GM12878 (cell line): ENCODE data around the gene DYSF. TPM values are rescaled to one million over a fixed set of nuclear protein-coding genes. Genes with fewer than 3 reads are reported as not detected.

Source experiments
- ATAC-seq: fragments of 200-7000 bp; cut with Tn5 transposase; 3 replicates; pipeline ENCODE4 v1.9.1; 2020; ENCODE audit warnings: mild to moderate bottlenecking, moderate library complexity
- BruUV-seq: library from RNA; stranded (reverse); fragments of 400-500 nt; replicated peaks from 2 replicates; lab custom pipeline; 2021; lab: Mats Ljungman, UMichigan
- CTCF ChIA-PET: fragments of 300-600 bp; sonication (Branson Sonifier 250); formaldehyde crosslinking; extraction: SDS; loops from one replicate; lab custom pipeline; 2021; ENCODE audit warnings: inconsistent platforms; lab: Yijun Ruan, JAX
- POLR2A ChIA-PET: fragments of 350-600 bp; formaldehyde crosslinking; extraction: SDS; loops from one replicate; lab custom pipeline; 2021; ENCODE audit warnings: inconsistent platforms; lab: Charles Lee
- RAD21 ChIA-PET: fragments of 300-600 bp; sonication (Branson Sonifier 250); formaldehyde crosslinking; loops from one replicate; lab custom pipeline; 2023; ENCODE audit warnings: antibody characterized with exemption; ENCODE audit not compliant: unreplicated experiment; lab: Charles Lee
- SMC1A ChIA-PET: fragments of 300-600 bp; sonication (Branson Sonifier 250); formaldehyde crosslinking; loops from one replicate; lab custom pipeline; 2023; ENCODE audit not compliant: unreplicated experiment, uncharacterized antibody; lab: Charles Lee
- DNase-seq: peaks from one replicate; pipeline ENCODE4 v3.0.0-alpha.2; 2011; ENCODE audit warnings: low read depth, low spot score
- FAIRE-seq: peaks from 3 replicates; lab custom pipeline; 2011; peaks lifted over from hg19 to GRCh38; lab: Jason Lieb, UNC
- H2AFZ ChIP-seq: 2 replicates; pipeline ENCODE4 v1.6.0; 2011; ENCODE audit warnings: low read depth, low read length, control low read depth; ENCODE audit not compliant: control insufficient read depth
- H3K27ac ChIP-seq: 2 replicates; pipeline ENCODE4 v1.5.1; 2011; ENCODE audit warnings: control low read depth; ENCODE audit not compliant: control insufficient read depth, insufficient read depth
- H3K27me3 ChIP-seq, 2 experiments: replicated peaks in 1 of 2; 2 replicates each; pipeline versions ENCODE4 v1.6.0 to v1.6.1; 2011; ENCODE audit warnings: low read length in 1 of 2; ENCODE audit not compliant: control insufficient read depth in 2 of 2, insufficient read depth in 2 of 2
- H3K36me3 ChIP-seq, 2 experiments: 2 replicates each; pipeline ENCODE4 v1.5.1; 2011; ENCODE audit warnings: low read length in 1 of 2; ENCODE audit not compliant: control insufficient read depth in 2 of 2, insufficient read depth in 2 of 2
- H3K4me1 ChIP-seq: 2 replicates; pipeline ENCODE4 v1.6.1; 2011; ENCODE audit warnings: mild to moderate bottlenecking, low read length, moderate library complexity, mixed read lengths; ENCODE audit not compliant: control insufficient read depth, insufficient read depth
- H3K4me2 ChIP-seq: 2 replicates; pipeline ENCODE4 v1.6.0; 2011; ENCODE audit warnings: control low read depth; ENCODE audit not compliant: control insufficient read depth, insufficient read depth
- H3K4me3 ChIP-seq: fragments of 200-600 bp; sonication (generic); 2 replicates; pipeline ENCODE4 v1.5.1; 2016
- H3K79me2 ChIP-seq: 2 replicates; pipeline ENCODE4 v1.6.0; 2011; ENCODE audit warnings: low read length; ENCODE audit not compliant: control insufficient read depth, insufficient read depth
- H3K9ac ChIP-seq: 2 replicates; pipeline ENCODE4 v1.8.0; 2011; ENCODE audit warnings: low read length, control low read depth, mixed read lengths; ENCODE audit not compliant: control insufficient read depth, insufficient read depth
- H3K9me3 ChIP-seq: replicated peaks from 3 replicates; pipeline ENCODE4 v1.5.1; 2011; ENCODE audit warnings: mild to moderate bottlenecking, low read length; ENCODE audit not compliant: control insufficient read depth, insufficient read depth
- H4K20me1 ChIP-seq: 2 replicates; pipeline ENCODE4 v1.6.0; 2011; ENCODE audit not compliant: control insufficient read depth, insufficient read depth
- BACH1 ChIP-seq: fragments of 450-650 bp; IDR thresholded peaks from 2 replicates; pipeline ENCODE4 v1.6.1; 2017; ENCODE audit warnings: mild to moderate bottlenecking, borderline replicate concordance
- CBFB ChIP-seq: IDR thresholded peaks from 2 replicates; pipeline ENCODE4 v1.6.1; 2016; ENCODE audit warnings: antibody characterized with exemption, low read depth
- CHD4 ChIP-seq: fragments of 200-600 bp; sonication (generic); IDR thresholded peaks from 2 replicates; pipeline ENCODE4 v1.6.1; 2016; ENCODE audit warnings: mild to moderate bottlenecking
- CREM ChIP-seq: IDR thresholded peaks from 2 replicates; pipeline ENCODE4 v1.6.1; 2014; ENCODE audit warnings: antibody characterized with exemption, low read depth
- EGR1 ChIP-seq, 2 experiments: IDR thresholded peaks; 1 replicate in 1 of 2; 2 replicates in 1 of 2; pipeline ENCODE4 v1.6.1; 2011 to 2012; ENCODE audit warnings: low read depth in 2 of 2, low read length in 2 of 2, borderline replicate concordance in 1 of 2, mild to moderate bottlenecking in 1 of 2, moderate library complexity in 1 of 2
- JUND ChIP-seq: IDR thresholded peaks from 2 replicates; pipeline ENCODE4 v1.6.1; 2012; ENCODE audit warnings: low read depth, mild to moderate bottlenecking, low read length, improper control_type of control experiment, moderate library complexity
- LARP7 ChIP-seq: fragments of 450-650 bp; IDR thresholded peaks from 2 replicates; pipeline ENCODE4 v1.6.1; 2017; ENCODE audit warnings: mild to moderate bottlenecking
- MAX ChIP-seq: IDR thresholded peaks from 2 replicates; pipeline ENCODE4 v1.6.1; 2012; ENCODE audit warnings: low read depth, low read length, improper control_type of control experiment
- MLLT1 ChIP-seq: fragments of 450-650 bp; IDR thresholded peaks from 2 replicates; pipeline ENCODE4 v1.6.1; 2016; ENCODE audit warnings: mild to moderate bottlenecking
- PAX5 ChIP-seq: IDR thresholded peaks from 2 replicates; pipeline ENCODE4 v1.6.1; 2011; ENCODE audit warnings: low read depth, low read length, borderline replicate concordance
- RBBP5 ChIP-seq: fragments of 200-600 bp; sonication (generic); conservative IDR thresholded peaks from 2 replicates; pipeline ENCODE4 v1.6.1; 2016
- SUZ12 ChIP-seq: fragments of 200-600 bp; sonication (generic); IDR thresholded peaks from one replicate; pipeline ENCODE4 v1.6.1; 2018; ENCODE audit warnings: antibody characterized with exemption, mild to moderate bottlenecking; ENCODE audit not compliant: unreplicated experiment
- TBL1XR1 ChIP-seq: IDR thresholded peaks from 2 replicates; pipeline ENCODE4 v1.6.1; 2012; ENCODE audit warnings: low read depth, low read length, improper control_type of control experiment
- ZNF384 ChIP-seq: IDR thresholded peaks from 2 replicates; pipeline ENCODE4 v1.6.1; 2012; ENCODE audit warnings: low read depth, mild to moderate bottlenecking, low read length, improper control_type of control experiment, borderline replicate concordance
- WGBS: methylation state at CpG from one replicate; pipeline ENCODE4 v1.1.6; 2016; ENCODE audit warnings: low lambda C conversion rate; ENCODE audit not compliant: insufficient replicate concordance, insufficient coverage; ENCODE audit errors: missing lambda C conversion rate; 5-methylcytosine and 5-hydroxymethylcytosine counted together
- in situ Hi-C: fragments of 300-500 bp; cut with MboI; formaldehyde crosslinking; loops from 9 replicates; pipeline ENCODE4 v1.14.3; 2018; ENCODE audit warnings: mixed read lengths
- intact Hi-C: fragments of 100-400 bp; cut with micrococcal nuclease; formaldehyde crosslinking; loops from one replicate; pipeline ENCODE4 v1.14.2; 2022; ENCODE audit not compliant: unreplicated experiment
- polyA plus RNA-seq, 11 experiments: library from polyadenylated mRNA; depleted of rRNA in 4 of 11; unstranded in 6 of 11; stranded (reverse) in 5 of 11; fragments of >200 nt; fragmentation: Nextera tagmentation in 4 of 11; fragmentation: Illumina TruSeq in 1 of 11; extraction: Ambion mirVana in 4 of 11; extraction: Trizol in 1 of 11; gene quantifications; 1 replicate in 1 of 11; 2 replicates in 10 of 11; pipeline versions ENCODE4 v1.2.1 to v1.2.3, GENCODE V29; 2011 to 2016; ENCODE audit warnings: inconsistent platforms in 2 of 11, missing spikeins in 2 of 11, low read depth in 1 of 11
- total RNA-seq, 4 experiments: library from RNA; depleted of rRNA in 3 of 4; stranded (reverse); fragments of >200 nt in 3 of 4; fragmentation: Illumina TruSeq in 1 of 4; extraction: Trizol in 1 of 4; gene quantifications; 2 replicates each; pipeline versions ENCODE4 v1.2.1 to v1.2.3, GENCODE V29; 2013 to 2021
- TF ChIP-seq, protein P1 (sequence below): fragments of 450-650 bp; IDR thresholded peaks from 2 replicates; pipeline ENCODE4 v1.6.1; 2017; ENCODE audit warnings: antibody characterized with exemption, mild to moderate bottlenecking, moderate library complexity
- TF ChIP-seq, protein P2 (sequence below): fragments of 450-650 bp; formaldehyde crosslinking; IDR thresholded peaks from 2 replicates; pipeline ENCODE4 v1.4.0; 2022; ENCODE audit warnings: mild to moderate bottlenecking, moderate library complexity

Gene DYSF
- total and polyA plus RNA-seq, 10 of the 15 experiments (the other 5 are each of a cell fraction or from before 2014, with no cell fraction given): under 0.01 to 0.15 (median 0.03) TPM; not detected in 7

DNA sequence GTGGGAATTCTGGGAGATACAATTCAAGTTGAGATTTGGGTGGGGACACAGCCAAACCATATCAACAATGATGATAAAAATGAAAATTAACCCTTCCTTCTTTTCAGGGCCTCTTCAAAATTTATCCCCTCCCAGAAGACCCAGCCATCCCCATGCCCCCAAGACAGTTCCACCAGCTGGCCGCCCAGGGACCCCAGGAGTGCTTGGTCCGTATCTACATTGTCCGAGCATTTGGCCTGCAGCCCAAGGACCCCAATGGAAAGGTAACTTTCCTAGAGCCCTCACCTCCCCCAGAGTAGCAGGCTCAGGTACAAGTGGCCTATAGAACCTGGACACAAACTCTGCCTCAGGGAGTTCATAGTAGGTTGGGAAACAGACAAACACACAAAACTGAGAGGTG is 205.4 kb downstream of the DYSF start:
- H3K9ac ChIP-seq: no peak overlapping the region
- DNase-seq: no peak
- in situ Hi-C loops: no loop called here
- H3K27me3 ChIP-seq: no peaks in the 10 kb centered on the region
- H3K9me3 ChIP-seq: peaks cover 1% of the 10 kb centered on the region; the same call in 1 of the 3 replicates
- POLR2A ChIA-PET: no interaction called here
- SMC1A ChIA-PET: no interaction called here
- no peak overlapping the region for H2AFZ ChIP-seq
- ATAC-seq: no peak
- RAD21 ChIA-PET: no interaction called here
- FAIRE-seq: no peak
- no peak overlapping the region for H3K27ac ChIP-seq
- H3K4me1 ChIP-seq: no peaks in the 10 kb centered on the region
- CTCF ChIA-PET: no interaction called here
- H4K20me1 ChIP-seq: no peaks in the 10 kb centered on the region
- BruUV-seq: no TSS peak
- H3K4me3 ChIP-seq: no peak overlapping the region
- H3K79me2 ChIP-seq: no peaks in the 10 kb centered on the region
- TF ChIP-seq SUZ12 (no peak), CHD4 (no peak), CREM (no peak), RBBP5 (no peak), MLLT1 (no peak), JUND (no peak), MAX (no peak), TBL1XR1 (no peak), LARP7 (no peak), ZNF384 (no peak), BACH1 (no peak), CBFB (no peak), PAX5 (no peak), EGR1 (IDR thresholded peaks at IDR 0.05; ENCODE audit: borderline replicate concordance in 1 of 2, low read depth in 2 of 2, low read length in 2 of 2) (no peak)
- TF ChIP-seq, protein P1, sequence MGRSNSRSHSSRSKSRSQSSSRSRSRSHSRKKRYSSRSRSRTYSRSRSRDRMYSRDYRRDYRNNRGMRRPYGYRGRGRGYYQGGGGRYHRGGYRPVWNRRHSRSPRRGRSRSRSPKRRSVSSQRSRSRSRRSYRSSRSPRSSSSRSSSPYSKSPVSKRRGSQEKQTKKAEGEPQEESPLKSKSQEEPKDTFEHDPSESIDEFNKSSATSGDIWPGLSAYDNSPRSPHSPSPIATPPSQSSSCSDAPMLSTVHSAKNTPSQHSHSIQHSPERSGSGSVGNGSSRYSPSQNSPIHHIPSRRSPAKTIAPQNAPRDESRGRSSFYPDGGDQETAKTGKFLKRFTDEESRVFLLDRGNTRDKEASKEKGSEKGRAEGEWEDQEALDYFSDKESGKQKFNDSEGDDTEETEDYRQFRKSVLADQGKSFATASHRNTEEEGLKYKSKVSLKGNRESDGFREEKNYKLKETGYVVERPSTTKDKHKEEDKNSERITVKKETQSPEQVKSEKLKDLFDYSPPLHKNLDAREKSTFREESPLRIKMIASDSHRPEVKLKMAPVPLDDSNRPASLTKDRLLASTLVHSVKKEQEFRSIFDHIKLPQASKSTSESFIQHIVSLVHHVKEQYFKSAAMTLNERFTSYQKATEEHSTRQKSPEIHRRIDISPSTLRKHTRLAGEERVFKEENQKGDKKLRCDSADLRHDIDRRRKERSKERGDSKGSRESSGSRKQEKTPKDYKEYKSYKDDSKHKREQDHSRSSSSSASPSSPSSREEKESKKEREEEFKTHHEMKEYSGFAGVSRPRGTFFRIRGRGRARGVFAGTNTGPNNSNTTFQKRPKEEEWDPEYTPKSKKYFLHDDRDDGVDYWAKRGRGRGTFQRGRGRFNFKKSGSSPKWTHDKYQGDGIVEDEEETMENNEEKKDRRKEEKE: no peak
- TF ChIP-seq, protein P2, sequence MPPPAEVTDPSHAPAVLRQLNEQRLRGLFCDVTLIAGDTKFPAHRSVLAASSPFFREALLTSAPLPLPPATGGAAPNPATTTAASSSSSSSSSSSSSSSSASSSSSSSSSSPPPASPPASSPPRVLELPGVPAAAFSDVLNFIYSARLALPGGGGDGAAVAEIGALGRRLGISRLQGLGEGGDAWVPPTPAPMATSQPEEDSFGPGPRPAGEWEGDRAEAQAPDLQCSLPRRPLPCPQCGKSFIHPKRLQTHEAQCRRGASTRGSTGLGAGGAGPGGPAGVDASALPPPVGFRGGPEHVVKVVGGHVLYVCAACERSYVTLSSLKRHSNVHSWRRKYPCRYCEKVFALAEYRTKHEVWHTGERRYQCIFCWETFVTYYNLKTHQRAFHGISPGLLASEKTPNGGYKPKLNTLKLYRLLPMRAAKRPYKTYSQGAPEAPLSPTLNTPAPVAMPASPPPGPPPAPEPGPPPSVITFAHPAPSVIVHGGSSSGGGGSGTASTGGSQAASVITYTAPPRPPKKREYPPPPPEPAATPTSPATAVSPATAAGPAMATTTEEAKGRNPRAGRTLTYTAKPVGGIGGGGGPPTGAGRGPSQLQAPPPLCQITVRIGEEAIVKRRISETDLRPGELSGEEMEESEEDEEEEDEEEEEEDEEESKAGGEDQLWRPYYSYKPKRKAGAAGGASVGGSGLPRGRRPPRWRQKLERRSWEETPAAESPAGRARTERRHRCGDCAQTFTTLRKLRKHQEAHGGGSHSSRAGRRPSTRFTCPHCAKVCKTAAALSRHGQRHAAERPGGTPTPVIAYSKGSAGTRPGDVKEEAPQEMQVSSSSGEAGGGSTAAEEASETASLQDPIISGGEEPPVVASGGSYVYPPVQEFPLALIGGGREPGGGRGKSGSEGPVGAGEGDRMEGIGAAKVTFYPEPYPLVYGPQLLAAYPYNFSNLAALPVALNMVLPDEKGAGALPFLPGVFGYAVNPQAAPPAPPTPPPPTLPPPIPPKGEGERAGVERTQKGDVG (CRISPR knock-in tag): no peak
- no peaks in the 10 kb centered on the region for H3K36me3 ChIP-seq
- no peak overlapping the region for H3K4me2 ChIP-seq
- intact Hi-C loops: no loop called here
- 7% methylated on average over 3 of the region's 3 CpGs for WGBS
